ENCODE measurements around the gene KIF26B.

DNA sequence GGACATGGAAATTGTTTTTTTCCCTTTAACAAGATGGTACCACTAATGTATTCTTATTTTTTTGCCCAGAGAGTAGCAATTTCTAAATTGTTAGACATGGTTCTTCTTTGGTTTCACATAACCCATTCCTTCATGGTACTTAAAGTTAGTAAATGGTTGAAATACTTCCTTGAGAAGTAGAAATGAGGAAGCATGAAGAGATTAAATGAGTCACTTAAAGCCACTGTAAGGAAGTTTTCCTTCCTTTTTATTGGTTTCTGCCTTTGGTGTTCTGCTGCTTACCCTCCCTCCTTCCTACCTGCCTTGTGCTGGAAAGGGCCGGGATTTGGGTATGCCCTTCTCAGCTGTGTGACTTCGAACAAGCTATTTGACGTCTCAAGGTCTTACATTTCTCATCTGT lies 101.0 kb downstream of the KIF26B start:
- TF ChIP-seq POLR2A (IDR thresholded peaks at IDR 0.05) = no peak
- TF ChIP-seq, protein P1, sequence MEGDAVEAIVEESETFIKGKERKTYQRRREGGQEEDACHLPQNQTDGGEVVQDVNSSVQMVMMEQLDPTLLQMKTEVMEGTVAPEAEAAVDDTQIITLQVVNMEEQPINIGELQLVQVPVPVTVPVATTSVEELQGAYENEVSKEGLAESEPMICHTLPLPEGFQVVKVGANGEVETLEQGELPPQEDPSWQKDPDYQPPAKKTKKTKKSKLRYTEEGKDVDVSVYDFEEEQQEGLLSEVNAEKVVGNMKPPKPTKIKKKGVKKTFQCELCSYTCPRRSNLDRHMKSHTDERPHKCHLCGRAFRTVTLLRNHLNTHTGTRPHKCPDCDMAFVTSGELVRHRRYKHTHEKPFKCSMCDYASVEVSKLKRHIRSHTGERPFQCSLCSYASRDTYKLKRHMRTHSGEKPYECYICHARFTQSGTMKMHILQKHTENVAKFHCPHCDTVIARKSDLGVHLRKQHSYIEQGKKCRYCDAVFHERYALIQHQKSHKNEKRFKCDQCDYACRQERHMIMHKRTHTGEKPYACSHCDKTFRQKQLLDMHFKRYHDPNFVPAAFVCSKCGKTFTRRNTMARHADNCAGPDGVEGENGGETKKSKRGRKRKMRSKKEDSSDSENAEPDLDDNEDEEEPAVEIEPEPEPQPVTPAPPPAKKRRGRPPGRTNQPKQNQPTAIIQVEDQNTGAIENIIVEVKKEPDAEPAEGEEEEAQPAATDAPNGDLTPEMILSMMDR (IDR thresholded peaks at IDR 0.05) = no peak

Data from body of pancreas (tissue), 4 donors.